Memory B cell (primary cell): ENCODE measurements around the gene XPO4.
"Not testable (repeated sequence)": the region's sequence is repeated elsewhere in the genome, so short reads cannot be mapped to it uniquely, and the experiment has no call there.

Source experiments
- ATAC-seq: fragments of 150-1000 bp; cut with Tn5 transposase; 2 replicates; pipeline ENCODE4 v1.10.0; 2021; ENCODE audit warnings: low read depth, mild to moderate bottlenecking, moderate library complexity
- DNase-seq, 2 donors: peaks; one replicate each; pipeline ENCODE4 v3.0.0; 2022; ENCODE audit warnings: low spot score in 2 of 2
- H3K27ac Mint-ChIP-seq: one replicate; pipeline ENCODE4 v1.8.0; 2022; ENCODE audit warnings: mild to moderate bottlenecking, moderate library complexity, mixed read lengths
- H3K27me3 Mint-ChIP-seq: one replicate; pipeline ENCODE4 v1.8.0; 2022; ENCODE audit warnings: mixed read lengths
- H3K36me3 Mint-ChIP-seq: one replicate; pipeline ENCODE4 v1.8.0; 2022; ENCODE audit warnings: mild to moderate bottlenecking, mixed read lengths
- H3K4me1 Mint-ChIP-seq: one replicate; pipeline ENCODE4 v1.8.0; 2022; ENCODE audit warnings: mixed read lengths
- H3K4me3 Mint-ChIP-seq: one replicate; pipeline ENCODE4 v1.8.0; 2022; ENCODE audit warnings: mild to moderate bottlenecking, moderate library complexity, mixed read lengths
- H3K9me3 Mint-ChIP-seq: one replicate; pipeline ENCODE4 v1.8.0; 2022; ENCODE audit warnings: mixed read lengths

XPO4 gene

GRCh38 chr13:20911037-20911436 lies 8.5 kb upstream of the XPO4 start:
- peaks cover 3% of the 10 kb centered on the region for H3K9me3 Mint-ChIP-seq
- ATAC-seq (no peak), DNase-seq (no peak)
- H3K27ac Mint-ChIP-seq: no peak overlapping the region
- no peaks in the 10 kb centered on the region for H3K27me3 Mint-ChIP-seq
- H3K4me1 Mint-ChIP-seq: no peaks in the 10 kb centered on the region
- H3K4me3 Mint-ChIP-seq: no peak overlapping the region
- no peaks in the 10 kb centered on the region for H3K36me3 Mint-ChIP-seq

GRCh38 chr13:20908714-20909497 lies 6.4 kb upstream of the XPO4 start:
- Mint-ChIP-seq H3K9me3 (peaks cover 3% of the 10 kb centered on the region), H3K36me3 (no peaks in the 10 kb centered on the region), H3K4me1 (no peaks in the 10 kb centered on the region), H3K27ac (no peak overlapping the region), H3K27me3 (no peaks in the 10 kb centered on the region), H3K4me3 (no peak overlapping the region)
- ATAC-seq (no peak), DNase-seq (no peak)

GRCh38 chr13:20904908-20905307 lies 2.4 kb upstream of the XPO4 start:
- DNase-seq: no peak
- no peak overlapping the region for H3K27ac Mint-ChIP-seq
- no peak for ATAC-seq
- H3K4me3 Mint-ChIP-seq: no peak overlapping the region
- no peaks in the 10 kb centered on the region for H3K27me3 Mint-ChIP-seq
- no peaks in the 10 kb centered on the region for H3K9me3 Mint-ChIP-seq
- H3K4me1 Mint-ChIP-seq: peaks cover 15% of the 10 kb centered on the region
- H3K36me3 Mint-ChIP-seq: no peaks in the 10 kb centered on the region

GRCh38 chr13:20903164-20903475 lies 574 bp upstream of the XPO4 start:
- H3K36me3 Mint-ChIP-seq: no peaks in the 10 kb centered on the region
- DNase-seq (no peak), ATAC-seq (no peak)
- no peaks in the 10 kb centered on the region for H3K9me3 Mint-ChIP-seq
- peak overlapping the region; percentile 96 for H3K27ac Mint-ChIP-seq
- peak overlapping the region; percentile 95 for H3K4me3 Mint-ChIP-seq
- H3K27me3 Mint-ChIP-seq: no peaks in the 10 kb centered on the region
- H3K4me1 Mint-ChIP-seq: peaks cover 18% of the 10 kb centered on the region

- H3K36me3 Mint-ChIP-seq: no peaks in the 10 kb centered on the region
- no peaks in the 10 kb centered on the region for H3K9me3 Mint-ChIP-seq
- peak; percentile 47 for ATAC-seq
- H3K4me1 Mint-ChIP-seq: peaks cover 20% of the 10 kb centered on the region
- H3K4me3 Mint-ChIP-seq: peak overlapping the region; percentile 94
- DNase-seq: peak in 1 of 2 donors; percentile 33
- H3K27ac Mint-ChIP-seq: peak overlapping the region; percentile 96
- H3K27me3 Mint-ChIP-seq: no peaks in the 10 kb centered on the region
These were observed 693 bp downstream of the XPO4 start for GRCh38 chr13:20901668-20902437.

GRCh38 chr13:20894245-20894644 lies 8.3 kb downstream of the XPO4 start:
- peaks cover 9% of the 10 kb centered on the region for H3K36me3 Mint-ChIP-seq
- no peak for ATAC-seq
- H3K4me1 Mint-ChIP-seq: peaks cover 19% of the 10 kb centered on the region
- DNase-seq: no peak
- no peak overlapping the region for H3K4me3 Mint-ChIP-seq
- no peaks in the 10 kb centered on the region for H3K27me3 Mint-ChIP-seq
- no peak overlapping the region for H3K27ac Mint-ChIP-seq
- no peaks in the 10 kb centered on the region for H3K9me3 Mint-ChIP-seq

- Mint-ChIP-seq H3K36me3 (peaks cover 13% of the 10 kb centered on the region), H3K27ac (peak overlapping the region; percentile 18), H3K4me1 (peaks cover 17% of the 10 kb centered on the region), H3K27me3 (no peaks in the 10 kb centered on the region), H3K9me3 (no peaks in the 10 kb centered on the region), H3K4me3 (no peak overlapping the region)
- no peak for ATAC-seq
- DNase-seq: no peak
These were observed 10.8 kb downstream of the XPO4 start for GRCh38 chr13:20891768-20892167.

GRCh38 chr13:20891034-20891433 lies 11.5 kb downstream of the XPO4 start:
- Mint-ChIP-seq H3K27me3 (no peaks in the 10 kb centered on the region), H3K9me3 (no peaks in the 10 kb centered on the region), H3K4me1 (peaks cover 17% of the 10 kb centered on the region), H3K36me3 (peaks cover 13% of the 10 kb centered on the region), H3K4me3 (no peak overlapping the region), H3K27ac (no peak overlapping the region)
- ATAC-seq (no peak), DNase-seq (no peak)

- H3K27me3 Mint-ChIP-seq, H3K4me3 Mint-ChIP-seq, ATAC-seq, DNase-seq, H3K27ac Mint-ChIP-seq, H3K9me3 Mint-ChIP-seq: not testable (repeated sequence)
- peaks cover 13% of the 10 kb centered on the region for H3K36me3 Mint-ChIP-seq
- peaks cover 21% of the 10 kb centered on the region for H3K4me1 Mint-ChIP-seq
These were observed 12.0 kb downstream of the XPO4 start for GRCh38 chr13:20890540-20890939.

GRCh38 chr13:20882206-20882605 lies 20.3 kb downstream of the XPO4 start:
- no peak for DNase-seq
- peaks cover 28% of the 10 kb centered on the region for H3K4me1 Mint-ChIP-seq
- ATAC-seq: no peak
- no peak overlapping the region for H3K27ac Mint-ChIP-seq
- H3K27me3 Mint-ChIP-seq: no peaks in the 10 kb centered on the region
- no peak overlapping the region for H3K4me3 Mint-ChIP-seq
- peaks cover 11% of the 10 kb centered on the region for H3K36me3 Mint-ChIP-seq
- peaks cover 2% of the 10 kb centered on the region for H3K9me3 Mint-ChIP-seq

GRCh38 chr13:20877902-20878301 lies 24.6 kb downstream of the XPO4 start:
- Mint-ChIP-seq H3K36me3 (peaks cover 17% of the 10 kb centered on the region), H3K27me3 (no peaks in the 10 kb centered on the region), H3K4me1 (peaks cover 34% of the 10 kb centered on the region), H3K27ac (no peak overlapping the region), H3K4me3 (no peak overlapping the region), H3K9me3 (peaks cover 3% of the 10 kb centered on the region)
- ATAC-seq: no peak
- no peak for DNase-seq

GRCh38 chr13:20876802-20877201 lies 25.7 kb downstream of the XPO4 start:
- not testable (repeated sequence) for ATAC-seq, H3K9me3 Mint-ChIP-seq, DNase-seq, H3K27ac Mint-ChIP-seq, H3K27me3 Mint-ChIP-seq, H3K4me3 Mint-ChIP-seq
- Mint-ChIP-seq H3K4me1 (peaks cover 35% of the 10 kb centered on the region), H3K36me3 (peaks cover 19% of the 10 kb centered on the region)

GRCh38 chr13:20874439-20874838 lies 28.1 kb downstream of the XPO4 start:
- ATAC-seq, H3K27me3 Mint-ChIP-seq: not testable (repeated sequence)

GRCh38 chr13:20873348-20873747 lies 29.2 kb downstream of the XPO4 start:
- no peak overlapping the region for H3K27ac Mint-ChIP-seq
- no peak overlapping the region for H3K4me3 Mint-ChIP-seq
- H3K9me3 Mint-ChIP-seq: peaks cover 3% of the 10 kb centered on the region
- no peaks in the 10 kb centered on the region for H3K27me3 Mint-ChIP-seq
- ATAC-seq: no peak
- H3K4me1 Mint-ChIP-seq: peaks cover 27% of the 10 kb centered on the region
- peaks cover 10% of the 10 kb centered on the region for H3K36me3 Mint-ChIP-seq
- DNase-seq: no peak

More at GRCh38 chr13:20874439-20874838, 28.1 kb downstream of the XPO4 start:
- DNase-seq, H3K9me3 Mint-ChIP-seq, H3K4me3 Mint-ChIP-seq, H3K27ac Mint-ChIP-seq: not testable (repeated sequence)
- peaks cover 13% of the 10 kb centered on the region for H3K36me3 Mint-ChIP-seq
- peaks cover 31% of the 10 kb centered on the region for H3K4me1 Mint-ChIP-seq
